ENCODE results near the gene NAPSA. TPM values are rescaled to one million over a fixed set of nuclear protein-coding genes. Genes with fewer than 3 reads are reported as not detected.

The NAPSA gene
- total and polyA plus RNA-seq, 10 of the 15 experiments (the other 5 are each of a cell fraction or from before 2014, with no cell fraction given), result 6.7 to 45.4 (median 17.1) TPM

GRCh38 chr19:50322931-50323781, 42.3 kb downstream of the NAPSA start:
- ATAC-seq (no peak), DNase-seq (ENCODE audit: low read depth, low spot score) (no peak), FAIRE-seq (no peak)
- no peak overlapping the region for H3K4me2 ChIP-seq (ENCODE audit: control insufficient read depth, insufficient read depth)
- intact Hi-C loops (cut with micrococcal nuclease; ENCODE audit: unreplicated experiment) (no loop called here), in situ Hi-C loops (cut with MboI) (no loop called here)
- no peak overlapping the region for H3K9ac ChIP-seq (ENCODE audit: control insufficient read depth, insufficient read depth, low read length)
- SMC1A ChIA-PET (ENCODE audit: uncharacterized antibody, unreplicated experiment), result no interaction called here
- peaks cover 8% of the 10 kb centered on the region for H3K4me1 ChIP-seq (ENCODE audit: control insufficient read depth, insufficient read depth, low read length)
- TF ChIP-seq MTA3 (IDR thresholded peaks at IDR 0.05; ENCODE audit: borderline replicate concordance, low read length) (no peak), RBBP5 (conservative IDR thresholded peaks at IDR 0.05) (no peak)
- TF ChIP-seq, protein P1, sequence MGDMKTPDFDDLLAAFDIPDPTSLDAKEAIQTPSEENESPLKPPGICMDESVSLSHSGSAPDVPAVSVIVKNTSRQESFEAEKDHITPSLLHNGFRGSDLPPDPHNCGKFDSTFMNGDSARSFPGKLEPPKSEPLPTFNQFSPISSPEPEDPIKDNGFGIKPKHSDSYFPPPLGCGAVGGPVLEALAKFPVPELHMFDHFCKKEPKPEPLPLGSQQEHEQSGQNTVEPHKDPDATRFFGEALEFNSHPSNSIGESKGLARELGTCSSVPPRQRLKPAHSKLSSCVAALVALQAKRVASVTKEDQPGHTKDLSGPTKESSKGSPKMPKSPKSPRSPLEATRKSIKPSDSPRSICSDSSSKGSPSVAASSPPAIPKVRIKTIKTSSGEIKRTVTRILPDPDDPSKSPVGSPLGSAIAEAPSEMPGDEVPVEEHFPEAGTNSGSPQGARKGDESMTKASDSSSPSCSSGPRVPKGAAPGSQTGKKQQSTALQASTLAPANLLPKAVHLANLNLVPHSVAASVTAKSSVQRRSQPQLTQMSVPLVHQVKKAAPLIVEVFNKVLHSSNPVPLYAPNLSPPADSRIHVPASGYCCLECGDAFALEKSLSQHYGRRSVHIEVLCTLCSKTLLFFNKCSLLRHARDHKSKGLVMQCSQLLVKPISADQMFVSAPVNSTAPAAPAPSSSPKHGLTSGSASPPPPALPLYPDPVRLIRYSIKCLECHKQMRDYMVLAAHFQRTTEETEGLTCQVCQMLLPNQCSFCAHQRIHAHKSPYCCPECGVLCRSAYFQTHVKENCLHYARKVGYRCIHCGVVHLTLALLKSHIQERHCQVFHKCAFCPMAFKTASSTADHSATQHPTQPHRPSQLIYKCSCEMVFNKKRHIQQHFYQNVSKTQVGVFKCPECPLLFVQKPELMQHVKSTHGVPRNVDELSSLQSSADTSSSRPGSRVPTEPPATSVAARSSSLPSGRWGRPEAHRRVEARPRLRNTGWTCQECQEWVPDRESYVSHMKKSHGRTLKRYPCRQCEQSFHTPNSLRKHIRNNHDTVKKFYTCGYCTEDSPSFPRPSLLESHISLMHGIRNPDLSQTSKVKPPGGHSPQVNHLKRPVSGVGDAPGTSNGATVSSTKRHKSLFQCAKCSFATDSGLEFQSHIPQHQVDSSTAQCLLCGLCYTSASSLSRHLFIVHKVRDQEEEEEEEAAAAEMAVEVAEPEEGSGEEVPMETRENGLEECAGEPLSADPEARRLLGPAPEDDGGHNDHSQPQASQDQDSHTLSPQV (IDR thresholded peaks at IDR 0.05), result no peak
- H3K79me2 ChIP-seq (ENCODE audit: control insufficient read depth, insufficient read depth, low read length), result no peaks in the 10 kb centered on the region
- peaks cover 4% of the 10 kb centered on the region; the same call in 1 of the 2 replicates for H4K20me1 ChIP-seq (ENCODE audit: control insufficient read depth, insufficient read depth)
- CTCF ChIA-PET, result no interaction called here
- H3K27ac ChIP-seq (ENCODE audit: control insufficient read depth, insufficient read depth), result no peak overlapping the region
- H2AFZ ChIP-seq (ENCODE audit: control insufficient read depth, low read depth, low read length), result no peak overlapping the region
- H3K27me3 ChIP-seq (replicated peaks in 1 of 2; ENCODE audit: control insufficient read depth in 2 of 2, insufficient read depth in 2 of 2, low read length in 1 of 2), result peaks cover 2 to 16% of the 10 kb centered on the region in 2 experiments; a peak in 3 of 4 replicates
- POLR2A ChIA-PET, result no interaction called here
- RAD21 ChIA-PET (ENCODE audit: unreplicated experiment), result no interaction called here
- BruUV-seq (replicated peaks), result no TSS peak
- H3K36me3 ChIP-seq (ENCODE audit: control insufficient read depth in 2 of 2, insufficient read depth in 2 of 2, low read length in 1 of 2), result no peaks in the 10 kb centered on the region
- WGBS (ENCODE audit: insufficient coverage, insufficient replicate concordance, low lambda C conversion rate, missing lambda C conversion rate), result 84% methylated on average over 44 of the region's 55 CpGs
- H3K9me3 ChIP-seq (replicated peaks; ENCODE audit: control insufficient read depth, insufficient read depth, low read length), result no peaks in the 10 kb centered on the region; the same call in 2 of the 3 replicates
- no peak overlapping the region for H3K4me3 ChIP-seq

Data from GM12878 (cell line).